Kidney capillary endothelial cell (primary cell): ENCODE data around the gene BLID.

Experiments used
- DNase-seq: peaks from one replicate; pipeline ENCODE4 v3.0.0-alpha.2; 2018; ENCODE audit warnings: low spot score

Gene BLID

GRCh38 chr11:122139595-122139866, 23.5 kb upstream of the BLID start:
- DNase-seq = no peak

DNA sequence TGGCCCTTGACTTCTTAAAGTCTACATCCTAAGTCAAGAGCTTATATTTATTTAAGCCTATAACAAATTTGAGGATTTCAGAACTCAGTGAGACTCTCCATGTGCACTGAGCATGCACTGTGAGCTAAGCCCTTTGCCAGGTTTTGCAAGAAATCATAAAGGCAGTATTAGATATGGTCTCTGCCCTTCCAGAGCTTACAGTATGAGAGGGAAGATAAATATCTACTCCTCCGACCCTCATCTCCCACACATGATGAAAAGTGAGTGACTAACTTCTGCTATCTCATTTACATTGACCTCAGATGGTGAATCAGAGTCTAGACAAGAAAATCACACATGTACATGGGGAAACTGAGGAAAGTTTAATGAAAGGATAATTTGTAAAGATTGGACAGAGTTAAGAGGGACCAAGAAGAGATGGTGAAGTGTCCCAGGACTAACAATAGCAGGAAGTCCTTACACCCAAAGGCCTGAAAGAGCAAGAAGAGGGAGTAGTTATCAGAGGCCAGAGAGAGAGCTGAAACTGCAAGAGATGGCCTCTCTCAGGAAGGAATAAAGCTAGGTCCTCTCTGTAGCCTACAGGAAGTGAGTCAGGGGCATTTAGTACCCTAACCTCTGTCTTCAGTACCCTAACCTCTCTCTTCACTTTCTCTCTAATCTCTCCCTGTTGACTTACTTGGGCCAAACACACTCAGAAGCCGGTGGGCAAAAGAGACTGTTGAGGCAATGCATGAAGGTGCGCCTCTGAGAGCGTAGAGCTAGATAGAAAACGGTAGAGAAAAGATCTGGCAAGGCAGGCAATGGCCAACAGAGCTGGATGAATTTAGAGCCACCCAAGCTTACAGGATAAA, 23.0 kb upstream of the BLID start:
- DNase-seq = no peak

- peak; percentile 63 for DNase-seq
Observed at GRCh38 chr11:122137078-122137793, 21.2 kb upstream of the BLID start.

GRCh38 chr11:122131126-122131525, 15.1 kb upstream of the BLID start:
- no peak for DNase-seq

DNA sequence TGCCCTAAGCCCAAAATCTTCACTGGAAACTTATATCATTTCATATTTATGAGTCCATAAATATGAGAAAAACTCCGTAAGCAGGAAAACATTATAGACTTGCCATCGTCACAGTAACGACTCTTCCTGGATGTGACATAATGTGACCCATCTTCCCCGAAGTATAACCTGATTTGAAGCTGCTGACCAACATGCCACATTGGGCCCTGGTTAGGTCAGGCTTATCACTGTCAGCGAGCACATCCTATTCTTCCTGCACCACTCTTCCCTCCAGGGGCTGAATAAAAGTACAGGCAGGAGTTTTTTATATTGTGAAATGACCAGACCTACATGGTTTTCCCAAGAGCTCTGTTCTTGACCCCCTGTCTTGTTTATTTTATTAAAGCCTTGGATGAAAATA, 12.1 kb upstream of the BLID start:
- DNase-seq = no peak

GRCh38 chr11:122127020-122127419, 11.0 kb upstream of the BLID start:
- DNase-seq = no peak

- DNase-seq = no peak
Observed at GRCh38 chr11:122126024-122126688, 10.1 kb upstream of the BLID start.

- no peak for DNase-seq
Observed at GRCh38 chr11:122123263-122123929, 7.4 kb upstream of the BLID start.

DNA sequence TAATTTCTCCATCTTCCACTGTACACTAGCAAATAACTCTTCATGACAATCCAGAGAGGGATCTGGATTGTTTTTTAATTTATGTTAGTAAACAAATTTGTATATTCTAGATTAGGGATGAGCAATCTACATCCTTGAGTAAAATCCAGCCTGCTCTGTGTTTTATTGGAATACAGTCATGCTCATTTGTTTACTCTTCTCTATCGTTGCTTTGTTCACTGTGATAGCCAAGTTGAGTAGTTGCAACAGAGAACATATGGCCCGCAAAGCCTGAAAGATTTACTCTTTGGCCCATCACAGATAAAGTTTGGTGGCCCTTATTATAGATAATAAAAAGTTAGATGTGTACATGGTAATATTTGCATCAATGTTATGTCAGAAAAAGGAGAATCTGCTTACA, 6.2 kb upstream of the BLID start:
- no peak for DNase-seq

GRCh38 chr11:122120096-122120495, 4.1 kb upstream of the BLID start:
- DNase-seq = no peak

- no peak for DNase-seq
Observed at GRCh38 chr11:122116591-122116990, 576 bp upstream of the BLID start.

DNA sequence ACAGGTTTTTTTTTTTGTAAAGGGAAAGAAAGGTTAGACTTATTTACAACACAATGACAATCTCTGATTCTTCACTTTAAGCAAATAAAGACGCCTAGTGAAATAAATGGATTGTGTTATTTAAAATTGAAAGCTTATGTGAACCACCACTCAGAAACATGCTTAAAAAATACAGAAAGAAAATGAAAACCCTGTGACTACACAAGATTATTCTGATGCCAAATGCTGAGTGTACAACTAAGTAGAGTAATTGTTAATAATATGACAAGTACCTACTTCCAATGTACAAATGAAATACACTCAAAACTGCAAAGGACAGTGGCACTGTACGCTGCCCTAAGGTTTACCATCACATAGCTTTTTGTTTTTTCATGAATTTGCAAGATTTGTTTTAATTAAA, 1.0 kb downstream of the BLID start:
- DNase-seq = no peak

DNA sequence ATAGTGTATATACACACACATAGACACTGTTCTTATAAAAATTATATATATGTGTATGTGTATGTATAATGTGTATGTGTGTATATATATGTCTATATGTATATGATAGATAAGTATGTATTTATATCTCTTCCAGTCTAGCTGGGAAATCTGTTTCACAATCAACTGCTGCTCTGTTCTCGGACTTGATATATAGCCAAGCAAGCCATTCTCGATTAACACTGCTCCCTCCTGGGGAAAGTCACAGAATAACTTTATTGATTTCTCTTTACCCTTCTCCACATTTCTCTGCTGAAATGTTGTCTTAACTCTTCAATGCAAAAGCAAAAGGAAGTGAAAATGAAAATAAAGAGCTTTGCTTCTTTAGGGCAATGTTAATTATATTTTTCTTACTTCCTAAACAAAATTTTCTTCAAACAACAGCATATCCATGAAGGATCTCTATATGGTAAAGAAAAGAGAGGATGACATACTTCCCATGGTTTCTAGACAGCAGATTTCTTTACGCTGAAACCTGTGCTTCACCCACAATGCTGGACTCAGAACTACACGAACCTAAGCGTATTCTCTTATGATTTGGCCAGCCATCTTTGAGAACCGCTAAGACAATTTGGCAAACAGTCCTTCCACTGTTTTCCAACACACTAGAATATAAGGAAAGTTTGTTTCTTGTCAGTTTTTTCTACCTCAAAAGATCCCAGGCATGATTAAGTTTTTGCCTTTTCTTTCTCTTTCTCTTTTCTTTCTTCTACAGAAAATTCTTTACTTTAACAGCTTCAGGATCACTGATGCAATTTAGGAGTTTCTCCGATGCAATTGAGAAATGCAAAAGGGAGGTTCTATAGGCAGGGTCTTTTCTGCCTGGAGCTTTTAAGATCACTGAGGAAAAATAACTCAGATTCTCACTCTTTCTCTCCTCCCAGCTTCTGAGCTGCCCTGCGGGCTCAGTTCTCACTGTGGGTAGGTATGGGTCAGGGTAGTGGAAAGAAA, 1.9 kb downstream of the BLID start:
- no peak for DNase-seq

DNA sequence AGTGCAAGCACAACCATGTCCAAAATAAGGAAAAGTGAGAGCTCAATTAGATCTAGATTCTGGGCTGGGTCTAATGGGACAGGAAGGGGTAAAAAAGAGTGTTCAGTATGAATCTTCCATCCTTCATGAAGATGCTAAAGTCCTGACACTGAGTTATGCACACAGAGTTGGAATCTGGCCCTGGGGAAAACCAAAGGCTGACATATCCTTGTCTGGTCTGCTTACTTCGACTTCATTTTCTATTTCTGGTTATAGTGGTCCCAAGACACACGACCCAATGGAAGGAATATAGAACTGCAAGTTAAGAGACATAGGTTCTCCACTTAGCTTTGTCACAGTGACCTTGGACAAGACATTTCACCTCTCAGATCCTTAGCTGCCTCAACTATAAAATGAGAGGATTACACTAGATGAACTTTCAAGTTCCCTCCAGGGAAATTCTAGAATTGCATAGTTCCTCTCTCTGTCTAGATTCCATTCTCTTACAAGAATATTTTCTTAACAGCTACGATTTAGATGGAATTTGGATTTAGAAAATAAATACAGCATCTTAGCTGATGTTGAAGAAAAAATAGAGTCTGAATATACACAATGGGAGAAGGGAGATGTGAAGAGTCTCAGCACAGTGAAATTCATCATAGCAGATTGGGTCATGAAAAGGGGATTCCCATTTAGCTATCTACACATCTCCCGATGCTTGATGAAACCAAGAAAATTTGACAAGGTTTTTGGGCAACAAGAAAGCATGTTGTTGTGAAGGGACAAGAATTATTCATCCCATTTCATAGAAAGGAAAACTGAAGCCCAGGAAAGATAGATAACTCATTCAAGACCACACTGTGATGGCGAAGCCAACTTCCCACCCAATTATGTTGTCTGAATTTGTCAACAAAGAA, 3.3 kb downstream of the BLID start:
- no peak for DNase-seq

DNA sequence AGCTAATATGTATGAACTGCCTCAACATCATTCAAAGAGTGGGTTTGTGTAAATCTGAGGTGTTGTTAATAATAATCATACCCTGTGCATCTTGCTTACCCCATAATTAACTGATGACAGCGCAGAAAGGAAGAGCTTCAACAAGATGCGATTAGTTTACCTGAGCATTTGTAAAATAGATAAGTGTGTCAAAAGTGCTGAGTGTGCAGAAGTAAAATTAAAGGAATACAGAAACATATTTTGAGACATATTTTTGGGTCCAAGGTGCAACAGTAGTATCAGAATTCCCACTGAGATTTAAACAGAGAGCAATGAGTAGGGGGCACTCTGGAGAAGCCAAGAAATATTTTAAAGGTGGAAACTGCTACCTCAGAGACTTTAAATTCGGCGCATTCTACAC, 6.1 kb downstream of the BLID start:
- no peak for DNase-seq

DNA sequence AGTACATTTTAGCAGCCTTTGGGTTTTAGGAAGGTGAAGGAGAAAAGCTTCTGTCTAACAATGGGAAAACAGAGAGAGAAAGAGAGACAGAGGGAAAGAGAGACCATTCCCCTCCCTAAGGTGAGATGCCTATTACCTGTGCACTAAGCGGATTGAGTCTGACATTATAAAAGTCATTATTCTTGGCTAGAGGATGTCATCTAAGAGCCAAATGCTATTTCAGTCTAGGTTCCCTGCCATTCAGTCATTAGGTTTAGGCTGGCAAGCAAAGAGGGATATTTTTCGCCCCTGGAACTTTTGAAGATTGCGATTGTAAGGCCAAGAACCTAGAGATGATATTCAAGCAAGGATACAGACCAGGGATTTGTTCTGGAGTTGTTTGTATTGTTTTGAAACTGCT, 7.2 kb downstream of the BLID start:
- DNase-seq = no peak

DNA sequence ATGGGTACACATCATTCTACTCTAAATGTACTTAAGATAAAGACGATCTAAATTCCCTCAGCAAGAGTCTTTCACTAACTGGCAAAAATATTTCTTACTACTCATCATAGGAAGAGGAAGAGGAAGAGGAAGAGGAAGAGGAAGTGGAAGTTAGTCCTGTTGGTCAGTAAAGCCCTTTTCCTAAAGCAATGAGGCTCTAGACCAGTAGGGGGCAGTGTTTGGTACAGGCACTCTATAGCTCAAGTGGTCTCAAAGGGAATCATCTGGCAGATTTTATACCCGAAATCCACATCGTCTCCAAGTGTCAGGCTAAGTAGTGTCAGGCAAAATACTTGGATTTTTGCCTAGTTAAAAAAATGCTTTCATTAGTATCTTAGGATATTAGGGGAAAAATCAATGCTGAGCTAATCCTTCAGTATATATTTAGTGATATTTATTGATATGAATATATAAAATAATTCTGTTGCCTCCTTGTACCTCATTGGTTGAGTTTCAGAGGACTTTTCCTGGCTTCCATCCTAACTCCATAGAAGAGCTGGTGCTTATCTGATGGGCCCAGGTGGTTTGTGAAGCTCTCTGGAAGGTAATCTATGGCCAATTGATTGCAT, 7.7 kb downstream of the BLID start:
- peak; percentile 58 for DNase-seq

- DNase-seq = no peak
Observed at GRCh38 chr11:122107566-122107965, 8.4 kb downstream of the BLID start.

GRCh38 chr11:122107045-122107444, 9.0 kb downstream of the BLID start:
- no peak for DNase-seq
